C4-2B (cell line): Measurements from ENCODE around the gene CLSTN1.

Experiments used
- ZFX ChIP-seq: fragments of 450-650 bp; IDR thresholded peaks from 2 replicates; pipeline ENCODE4 v1.6.1; 2017
- TF ChIP-seq, protein P1 (sequence below): fragments of 450-650 bp; conservative IDR thresholded peaks from 2 replicates; pipeline ENCODE4 v1.5.1; 2017; ENCODE audit warnings: mild to moderate bottlenecking

DNA sequence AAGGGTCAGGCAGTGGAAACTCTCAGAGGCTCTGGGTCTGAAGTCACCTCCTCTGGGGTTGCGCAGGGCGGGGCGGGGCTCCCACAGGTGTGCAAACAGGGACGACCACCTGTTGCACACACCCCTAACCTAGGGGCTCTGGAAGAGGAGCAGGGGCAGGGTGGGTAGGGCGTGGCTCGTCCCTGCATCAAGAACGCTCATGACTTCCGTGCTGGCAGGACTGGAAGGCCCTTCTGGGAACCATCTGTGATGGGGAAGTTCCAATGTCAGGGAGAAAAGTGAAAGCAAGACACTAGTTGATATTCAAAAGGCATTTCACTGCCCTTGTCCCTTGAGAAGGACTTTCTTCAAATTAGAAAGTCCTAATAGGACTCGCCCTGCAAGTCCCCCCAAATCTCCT is 22.1 kb upstream of the CLSTN1 start:
- TF ChIP-seq, protein P1, sequence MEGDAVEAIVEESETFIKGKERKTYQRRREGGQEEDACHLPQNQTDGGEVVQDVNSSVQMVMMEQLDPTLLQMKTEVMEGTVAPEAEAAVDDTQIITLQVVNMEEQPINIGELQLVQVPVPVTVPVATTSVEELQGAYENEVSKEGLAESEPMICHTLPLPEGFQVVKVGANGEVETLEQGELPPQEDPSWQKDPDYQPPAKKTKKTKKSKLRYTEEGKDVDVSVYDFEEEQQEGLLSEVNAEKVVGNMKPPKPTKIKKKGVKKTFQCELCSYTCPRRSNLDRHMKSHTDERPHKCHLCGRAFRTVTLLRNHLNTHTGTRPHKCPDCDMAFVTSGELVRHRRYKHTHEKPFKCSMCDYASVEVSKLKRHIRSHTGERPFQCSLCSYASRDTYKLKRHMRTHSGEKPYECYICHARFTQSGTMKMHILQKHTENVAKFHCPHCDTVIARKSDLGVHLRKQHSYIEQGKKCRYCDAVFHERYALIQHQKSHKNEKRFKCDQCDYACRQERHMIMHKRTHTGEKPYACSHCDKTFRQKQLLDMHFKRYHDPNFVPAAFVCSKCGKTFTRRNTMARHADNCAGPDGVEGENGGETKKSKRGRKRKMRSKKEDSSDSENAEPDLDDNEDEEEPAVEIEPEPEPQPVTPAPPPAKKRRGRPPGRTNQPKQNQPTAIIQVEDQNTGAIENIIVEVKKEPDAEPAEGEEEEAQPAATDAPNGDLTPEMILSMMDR, result no peak
- no peak for TF ChIP-seq ZFX
